NK-92 (cell line): ENCODE measurements around the gene MAPK10.
"Not testable (repeated sequence)": the region's sequence is repeated elsewhere in the genome, so short reads cannot be mapped to it uniquely, and the experiment has no call there.

Experiments
- DNase-seq: peaks from one replicate; lab custom pipeline; 2025; ENCODE audit not compliant: unreplicated experiment; lab: John Stamatoyannopoulos, UW

Gene MAPK10

DNA sequence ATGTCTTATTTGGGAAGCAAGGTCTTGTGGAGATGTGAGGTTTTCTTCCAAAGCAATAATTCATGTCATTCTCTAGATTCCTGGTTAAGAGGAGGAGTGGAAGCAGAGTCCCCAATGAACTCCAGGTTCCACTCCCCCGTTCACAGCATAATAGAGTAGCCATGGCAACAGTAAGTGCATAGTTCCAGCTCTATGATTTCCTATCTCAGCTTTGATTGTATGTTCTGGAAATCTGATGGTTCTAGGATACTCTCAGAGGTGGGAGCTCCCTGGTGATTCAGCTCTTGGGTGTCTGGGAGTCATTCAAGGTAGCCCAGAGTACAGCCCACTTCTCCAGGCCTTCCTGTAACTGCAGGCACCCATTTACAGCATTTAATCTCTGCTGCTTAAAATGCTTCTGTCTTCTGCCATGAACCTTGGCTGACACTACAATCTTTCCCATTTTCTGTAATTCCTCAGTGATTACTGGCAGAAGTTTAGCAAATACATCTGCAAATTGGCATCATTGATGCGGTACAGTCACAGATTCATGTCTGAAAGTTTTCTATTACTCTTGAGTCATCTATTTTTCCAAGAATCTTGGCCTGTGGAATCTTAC is 242.0 kb downstream of the MAPK10 start:
- no peak for DNase-seq

GRCh38 chr4:86114563-86114962 is 245.3 kb downstream of the MAPK10 start:
- no peak for DNase-seq

DNA sequence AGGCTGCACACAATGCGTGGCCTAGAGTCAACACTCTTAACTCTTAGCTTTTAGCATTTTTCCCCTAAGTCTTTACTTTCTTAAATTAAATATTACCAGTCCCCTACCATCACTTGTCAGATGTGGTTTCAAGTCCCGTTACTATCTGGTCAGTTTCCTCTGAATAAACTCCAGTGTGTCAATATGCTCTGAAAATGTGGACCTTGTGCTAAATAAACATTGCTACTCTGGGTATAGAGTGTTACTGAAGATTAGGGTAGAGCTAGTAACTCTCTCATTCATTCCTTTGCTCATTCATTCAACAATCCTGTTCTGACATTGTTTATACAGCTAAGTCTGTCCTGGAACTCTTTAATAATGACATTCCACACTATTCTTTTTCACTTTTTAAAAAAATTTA is 251.0 kb downstream of the MAPK10 start:
- no peak for DNase-seq

DNA sequence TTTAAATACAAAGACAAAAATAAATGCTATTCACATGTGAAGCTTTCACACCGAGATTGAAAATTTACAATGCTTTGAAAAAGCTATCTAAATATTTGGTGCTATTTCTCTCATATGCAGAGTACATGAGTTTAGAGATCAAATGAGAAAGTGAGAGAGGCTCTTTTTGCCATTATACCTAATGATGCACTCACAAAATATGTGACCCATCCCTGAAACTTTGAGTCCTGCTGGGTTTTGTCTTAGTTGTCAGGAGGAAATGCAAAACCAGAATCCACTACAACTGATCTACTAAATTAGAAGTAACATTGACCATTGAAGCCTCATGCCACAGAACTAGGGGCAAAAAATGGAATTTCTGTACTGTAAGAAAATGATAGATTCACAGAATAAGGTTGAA is 251.7 kb downstream of the MAPK10 start:
- DNase-seq = no peak

GRCh38 chr4:86107112-86107511 is 252.7 kb downstream of the MAPK10 start:
- no peak for DNase-seq

GRCh38 chr4:86106475-86106874 is 253.4 kb downstream of the MAPK10 start:
- DNase-seq = no peak

DNA sequence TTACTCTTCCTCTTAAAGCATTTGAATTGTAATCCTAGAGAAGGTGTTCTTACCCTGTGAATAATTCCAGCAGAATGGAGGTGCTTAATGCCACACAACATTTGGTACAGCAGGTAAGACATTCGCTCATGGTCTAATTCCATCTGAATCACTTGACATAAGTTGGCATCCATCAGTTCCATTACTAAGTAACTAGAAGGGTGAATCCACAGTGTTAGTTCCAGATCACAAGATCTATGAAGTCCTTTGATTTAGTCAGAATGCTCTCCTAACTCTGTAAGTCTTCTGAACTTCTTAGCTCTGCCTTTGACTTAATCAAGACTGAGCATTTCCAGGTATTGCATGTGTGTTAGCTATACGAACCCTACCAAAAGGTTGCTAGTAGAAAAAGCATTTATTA is 258.0 kb downstream of the MAPK10 start:
- no peak for DNase-seq

- no peak for DNase-seq
Measured at GRCh38 chr4:86101410-86101809, 258.4 kb downstream of the MAPK10 start.

DNA sequence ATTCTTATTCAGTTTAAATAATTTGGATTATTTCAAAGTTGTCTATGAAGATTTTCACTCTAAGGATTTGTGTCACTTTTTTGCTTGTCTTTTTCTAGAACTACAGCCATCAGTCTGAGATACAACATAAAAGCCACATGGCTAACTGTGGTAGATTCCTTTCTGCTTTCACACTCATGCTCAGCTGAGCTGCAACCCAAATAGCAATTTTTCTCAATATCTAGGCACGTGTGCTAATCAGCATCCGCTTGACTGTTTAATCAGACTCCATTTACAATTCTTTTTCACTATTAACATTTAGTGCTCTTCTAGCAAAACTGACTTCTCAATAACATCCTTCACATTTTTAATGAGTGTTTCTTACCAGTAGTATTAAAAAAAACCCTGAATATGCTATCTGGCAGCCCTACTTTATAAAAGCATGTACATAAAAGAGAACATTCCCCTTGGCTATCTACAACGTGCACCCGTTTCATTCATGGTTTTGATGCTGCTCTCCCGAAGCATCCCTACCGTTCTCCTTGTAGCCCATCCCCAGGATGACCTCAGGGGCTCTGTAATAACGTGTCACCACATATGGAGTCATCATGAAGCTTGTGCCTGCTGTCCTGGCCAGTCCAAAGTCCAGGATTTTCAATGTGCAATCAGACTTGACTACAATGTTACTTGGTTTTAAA is 259.2 kb downstream of the MAPK10 start:
- no peak for DNase-seq

DNA sequence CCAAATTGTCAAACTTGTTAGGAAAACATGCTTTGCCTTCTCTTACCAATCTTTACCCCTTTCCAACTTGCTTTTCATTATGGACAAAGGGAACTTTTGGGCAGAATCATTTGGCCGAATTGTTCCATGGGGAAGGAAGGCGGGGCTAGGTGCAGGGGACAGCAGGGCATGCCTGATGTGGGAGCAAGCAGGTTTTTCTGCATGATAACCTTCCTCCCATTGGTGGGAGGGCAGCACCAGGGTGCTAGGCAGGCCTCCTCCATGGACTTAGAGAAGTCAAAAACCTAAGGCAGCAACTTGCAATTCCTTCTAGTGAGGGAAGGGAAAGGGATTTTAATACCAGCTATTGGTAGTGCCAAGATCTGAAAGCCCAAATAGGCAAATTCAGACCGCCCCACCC is 260.5 kb downstream of the MAPK10 start:
- DNase-seq = no peak

DNA sequence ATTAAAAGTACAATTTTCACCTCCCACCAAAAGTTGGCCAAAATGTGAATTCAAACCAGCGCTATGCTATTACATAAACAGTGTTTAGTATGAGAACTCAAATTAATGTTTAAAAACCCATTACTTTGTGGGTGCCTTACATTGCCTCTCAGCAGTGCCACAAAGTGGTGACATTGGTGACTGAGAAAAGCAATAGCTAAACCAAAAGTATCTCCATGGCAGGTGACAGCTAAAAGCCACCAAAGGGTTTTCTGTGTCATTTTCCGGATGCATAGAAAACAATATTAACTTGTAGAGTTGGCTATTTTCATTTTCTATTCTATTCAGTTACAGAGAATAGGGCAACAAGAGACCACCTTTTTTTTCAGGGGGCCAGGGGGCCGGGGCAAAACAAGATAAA is 261.2 kb downstream of the MAPK10 start:
- DNase-seq = no peak

- DNase-seq = no peak
Measured at GRCh38 chr4:86096373-86096772, 263.5 kb downstream of the MAPK10 start.

- no peak for DNase-seq
Measured at GRCh38 chr4:86092684-86093083, 267.2 kb downstream of the MAPK10 start.

DNA sequence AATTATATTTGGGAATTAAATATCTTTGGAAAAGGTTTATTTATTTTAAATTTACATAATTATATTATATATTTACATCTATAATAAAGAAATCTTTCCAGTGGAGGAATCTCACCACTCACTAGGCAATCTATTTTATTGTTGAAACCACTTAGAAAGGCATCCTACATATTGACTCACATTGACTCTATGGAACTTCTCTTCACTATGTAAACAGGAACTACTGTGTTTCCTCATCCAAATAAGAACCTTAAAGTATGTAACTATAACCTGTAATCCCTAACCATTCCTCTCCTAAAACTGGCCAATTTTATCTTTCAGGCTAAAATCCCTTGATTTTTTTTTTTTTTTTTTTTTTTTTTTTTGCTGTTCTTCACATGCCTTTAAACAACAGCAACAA is 268.7 kb downstream of the MAPK10 start:
- DNase-seq = no peak

DNA sequence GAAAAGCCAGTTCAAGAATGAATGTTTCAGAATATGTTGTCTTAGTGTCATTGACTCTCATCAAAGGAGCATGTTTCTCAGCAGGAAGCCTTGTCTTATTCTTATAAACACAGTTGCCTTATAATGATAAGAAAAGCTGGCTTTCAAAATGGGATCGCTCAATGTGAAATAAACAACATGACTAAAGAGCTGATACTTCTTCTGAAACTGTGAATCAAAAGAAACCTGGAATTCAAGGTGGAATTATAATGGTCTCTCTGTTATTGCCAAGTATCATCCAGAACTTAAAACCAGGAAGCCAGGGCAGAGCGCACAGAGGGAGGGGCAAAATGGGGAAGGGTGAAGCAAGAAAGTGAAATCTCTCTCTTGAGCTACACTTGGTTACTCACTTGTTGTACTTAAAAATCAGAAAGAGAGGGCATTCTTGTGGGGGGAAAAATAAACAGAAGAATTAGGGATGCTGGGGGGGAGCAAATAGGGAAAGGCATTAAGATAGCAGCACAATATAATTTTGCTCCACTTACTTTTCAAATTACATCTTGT is 270.0 kb downstream of the MAPK10 start:
- no peak for DNase-seq

DNA sequence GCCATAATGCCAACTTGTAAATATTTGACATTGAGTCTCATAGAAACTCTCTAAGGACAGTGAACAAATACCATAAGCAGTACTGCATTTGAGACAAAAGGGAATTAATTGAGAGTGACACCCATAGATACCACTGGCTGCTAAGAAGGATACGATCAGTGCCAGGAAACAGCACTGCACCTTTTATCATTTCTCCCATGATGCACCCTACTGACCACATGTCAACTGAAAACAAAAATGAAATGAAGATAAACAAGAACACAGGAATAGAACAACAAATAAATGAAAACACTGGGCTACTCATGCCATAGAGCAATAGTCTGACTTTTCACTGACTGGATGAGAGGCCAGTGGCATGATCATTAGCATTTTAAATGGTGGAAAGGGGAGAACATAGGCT is 270.8 kb downstream of the MAPK10 start:
- no peak for DNase-seq

DNA sequence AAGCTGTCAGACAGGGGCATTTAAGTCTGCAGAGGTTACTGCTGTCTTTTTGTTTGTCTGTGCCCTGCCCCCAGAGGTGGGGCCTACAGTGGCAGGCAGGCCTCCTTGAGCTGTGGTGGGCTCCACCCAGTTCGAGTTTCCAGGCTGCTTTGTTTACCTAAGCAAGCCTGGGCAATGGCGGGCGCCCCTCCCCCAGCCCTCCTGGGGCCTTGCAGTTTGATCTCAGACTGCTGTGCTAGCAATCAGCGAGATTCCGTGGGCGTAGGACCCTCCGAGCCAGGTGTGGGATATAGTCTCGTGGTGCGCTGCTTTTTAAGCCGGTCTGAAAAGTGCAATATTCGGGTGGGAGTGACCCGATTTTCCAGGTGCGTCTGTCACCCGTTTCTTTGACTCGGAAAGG is 284.1 kb downstream of the MAPK10 start:
- not testable (repeated sequence) for DNase-seq

GRCh38 chr4:86060341-86060740 is 299.5 kb downstream of the MAPK10 start:
- DNase-seq = no peak

DNA sequence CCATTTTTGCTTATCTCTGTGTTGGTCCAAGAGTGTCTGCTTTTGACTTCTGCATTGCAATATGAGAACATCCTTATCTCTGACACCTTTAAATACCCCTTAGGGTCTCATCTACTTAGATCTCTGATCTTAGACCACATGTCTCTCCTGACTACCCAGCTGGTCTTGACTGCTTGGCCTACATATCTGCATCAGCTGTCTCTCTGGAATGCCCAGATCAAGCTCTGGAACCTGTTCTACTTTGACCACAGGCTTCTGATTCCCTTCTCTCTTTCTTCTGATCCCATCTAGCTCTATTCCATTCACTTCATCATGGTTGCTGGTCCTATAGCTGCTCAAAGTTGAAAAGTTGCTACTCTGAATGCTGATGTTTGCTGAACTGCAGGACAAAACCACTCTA is 301.2 kb downstream of the MAPK10 start:
- DNase-seq = no peak

DNA sequence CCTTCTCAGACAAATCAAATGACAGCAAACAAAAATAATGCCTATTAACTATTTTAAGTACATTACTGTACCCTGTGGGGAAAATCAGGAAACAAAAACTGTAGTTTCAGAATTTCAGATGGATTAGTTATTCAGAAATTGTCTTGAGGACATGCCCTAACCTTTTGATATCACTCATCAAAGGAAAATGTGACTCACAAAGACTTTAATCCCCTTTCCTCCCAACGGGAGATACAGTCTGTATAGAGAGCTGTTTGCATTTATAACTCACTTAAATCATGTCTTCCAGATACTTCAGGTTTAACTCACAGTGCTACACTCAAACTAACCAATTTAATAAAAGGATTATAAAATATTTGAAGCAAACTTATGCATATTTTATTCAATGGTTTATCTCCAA is 304.0 kb downstream of the MAPK10 start:
- no peak for DNase-seq

DNA sequence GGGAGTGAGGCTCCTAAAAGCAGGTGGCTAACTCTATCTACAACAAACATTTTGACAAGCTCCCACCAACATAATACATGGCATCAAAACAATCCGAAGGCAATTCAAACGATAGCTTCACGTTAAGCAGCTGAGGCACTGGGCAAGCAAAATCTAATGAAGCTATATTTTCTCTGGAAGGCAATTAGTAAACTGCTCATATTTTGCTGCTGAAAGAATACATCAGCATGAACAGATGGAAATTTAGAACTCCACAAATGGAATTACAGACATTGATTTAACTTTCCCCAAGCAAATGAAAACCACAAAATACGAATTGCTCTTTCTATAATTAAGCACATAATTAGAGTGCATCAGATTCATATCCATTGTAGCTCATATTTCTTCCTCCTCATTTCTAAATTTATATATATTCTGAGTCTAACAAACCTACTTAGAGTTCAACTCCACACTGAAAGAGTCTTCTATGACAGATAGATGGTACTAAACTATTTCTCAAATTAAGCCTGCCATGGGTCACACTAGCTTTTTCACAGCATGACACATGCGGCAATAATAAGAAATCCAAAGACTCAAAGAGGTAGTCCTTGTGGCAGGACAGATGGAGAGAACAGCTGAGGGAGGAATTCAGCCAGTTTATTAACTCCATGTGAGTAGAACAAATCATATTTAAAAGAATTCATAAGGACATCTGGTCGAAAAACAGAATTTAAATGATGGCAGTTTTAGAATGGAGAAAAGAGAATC is 305.4 kb downstream of the MAPK10 start:
- DNase-seq = no peak

DNA sequence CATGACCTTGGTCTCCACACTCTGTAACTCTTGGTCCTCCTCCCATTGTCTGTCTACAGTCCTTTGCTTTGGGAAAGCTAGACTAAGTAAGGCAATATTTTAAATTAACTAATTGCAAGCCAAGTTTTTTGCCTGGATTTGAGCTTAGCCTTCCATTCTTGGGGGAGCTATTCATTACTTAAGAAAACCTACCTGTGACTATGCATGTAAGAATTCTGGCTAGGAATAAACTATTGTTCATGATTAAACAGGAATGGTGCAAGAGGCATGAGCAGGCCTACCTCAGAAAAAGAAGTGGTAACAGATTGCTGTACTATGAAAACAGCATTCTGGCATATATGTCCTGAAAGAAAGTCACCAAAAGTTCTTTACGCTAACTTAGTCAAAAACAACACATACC is 309.4 kb downstream of the MAPK10 start:
- no peak for DNase-seq
